GM12865 (cell line): ENCODE measurements around the gene ZNF793.

Experiments
- DNase-seq: peaks from one replicate; pipeline ENCODE4 v3.0.0; 2010; ENCODE audit warnings: low read depth
- H3K4me3 ChIP-seq: 2 replicates; pipeline ENCODE4 v1.5.1; 2011; ENCODE audit warnings: mild to moderate bottlenecking, low read depth, low read length, control low read depth
- TF ChIP-seq, protein P1 (sequence below): IDR thresholded peaks from 2 replicates; pipeline ENCODE4 v1.5.1; 2011; ENCODE audit warnings: low read length, control low read depth, low read depth, inconsistent platforms; ENCODE audit not compliant: insufficient read depth; ENCODE audit errors: missing control alignments

ZNF793 gene

DNA sequence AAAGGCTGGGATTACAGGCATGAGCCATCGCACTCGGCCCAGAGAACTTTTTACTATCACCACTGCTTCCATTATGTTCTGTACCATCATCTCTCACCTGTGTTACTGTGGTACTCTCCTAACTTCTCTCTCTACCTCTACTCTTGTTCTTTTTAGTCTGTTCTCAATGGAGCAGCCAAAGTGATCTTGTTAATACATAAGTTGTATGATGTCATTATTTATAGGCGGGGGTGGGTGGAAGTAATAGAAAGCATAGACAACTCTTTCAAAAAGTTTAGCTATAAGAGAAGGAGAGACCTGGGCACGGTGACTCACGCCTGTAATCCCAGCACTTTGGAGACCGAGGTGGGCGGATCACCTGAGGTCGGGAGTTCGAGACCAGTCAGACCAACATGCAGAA is 34.6 kb upstream of the ZNF793 start:
- no peak overlapping the region for H3K4me3 ChIP-seq
- DNase-seq: no peak
- TF ChIP-seq, protein P1, sequence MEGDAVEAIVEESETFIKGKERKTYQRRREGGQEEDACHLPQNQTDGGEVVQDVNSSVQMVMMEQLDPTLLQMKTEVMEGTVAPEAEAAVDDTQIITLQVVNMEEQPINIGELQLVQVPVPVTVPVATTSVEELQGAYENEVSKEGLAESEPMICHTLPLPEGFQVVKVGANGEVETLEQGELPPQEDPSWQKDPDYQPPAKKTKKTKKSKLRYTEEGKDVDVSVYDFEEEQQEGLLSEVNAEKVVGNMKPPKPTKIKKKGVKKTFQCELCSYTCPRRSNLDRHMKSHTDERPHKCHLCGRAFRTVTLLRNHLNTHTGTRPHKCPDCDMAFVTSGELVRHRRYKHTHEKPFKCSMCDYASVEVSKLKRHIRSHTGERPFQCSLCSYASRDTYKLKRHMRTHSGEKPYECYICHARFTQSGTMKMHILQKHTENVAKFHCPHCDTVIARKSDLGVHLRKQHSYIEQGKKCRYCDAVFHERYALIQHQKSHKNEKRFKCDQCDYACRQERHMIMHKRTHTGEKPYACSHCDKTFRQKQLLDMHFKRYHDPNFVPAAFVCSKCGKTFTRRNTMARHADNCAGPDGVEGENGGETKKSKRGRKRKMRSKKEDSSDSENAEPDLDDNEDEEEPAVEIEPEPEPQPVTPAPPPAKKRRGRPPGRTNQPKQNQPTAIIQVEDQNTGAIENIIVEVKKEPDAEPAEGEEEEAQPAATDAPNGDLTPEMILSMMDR: no peak

DNA sequence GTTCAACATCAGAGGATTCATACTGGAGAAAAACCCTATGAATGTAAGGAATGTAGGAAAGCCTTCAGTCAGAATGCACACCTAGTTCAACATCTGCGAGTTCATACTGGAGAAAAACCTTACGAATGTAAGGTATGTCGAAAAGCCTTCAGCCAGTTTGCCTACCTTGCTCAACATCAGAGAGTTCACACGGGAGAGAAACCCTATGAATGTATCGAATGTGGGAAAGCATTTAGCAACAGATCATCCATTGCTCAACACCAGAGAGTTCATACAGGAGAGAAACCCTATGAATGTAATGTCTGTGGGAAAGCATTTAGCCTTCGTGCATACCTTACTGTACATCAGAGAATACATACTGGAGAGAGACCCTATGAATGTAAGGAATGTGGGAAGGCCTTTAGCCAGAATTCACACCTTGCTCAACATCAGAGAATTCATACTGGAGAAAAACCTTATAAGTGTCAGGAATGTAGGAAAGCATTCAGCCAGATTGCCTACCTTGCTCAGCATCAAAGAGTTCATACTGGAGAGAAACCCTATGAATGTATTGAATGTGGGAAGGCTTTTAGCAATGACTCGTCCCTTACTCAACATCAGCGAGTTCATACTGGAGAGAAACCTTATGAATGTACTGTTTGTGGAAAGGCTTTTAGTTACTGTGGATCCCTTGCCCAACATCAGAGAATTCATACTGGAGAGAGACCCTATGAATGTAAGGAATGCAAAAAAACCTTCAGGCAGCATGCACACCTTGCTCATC is 22.2 kb upstream of the ZNF793 start:
- TF ChIP-seq, protein P1: no peak
- DNase-seq: no peak
- H3K4me3 ChIP-seq: no peak overlapping the region

DNA sequence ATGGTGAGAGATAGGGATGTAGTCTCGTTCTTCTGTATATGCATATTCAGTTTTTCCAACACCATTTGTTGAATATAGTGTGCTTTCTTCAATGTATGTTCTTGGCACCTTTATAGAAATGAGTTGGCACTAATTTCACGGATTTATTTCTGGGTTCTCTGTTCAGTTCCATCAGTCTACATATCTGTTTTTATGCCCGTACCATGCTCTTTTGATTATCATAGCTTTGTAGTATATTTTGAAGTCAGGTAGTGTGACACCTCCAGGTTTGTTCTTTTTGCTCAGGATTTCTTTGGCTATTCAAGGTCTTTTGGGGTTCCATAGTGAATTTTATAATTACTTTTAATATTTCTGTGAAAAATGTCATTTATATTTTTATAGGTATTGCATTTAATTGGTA is 14.5 kb upstream of the ZNF793 start:
- no peak for DNase-seq
- H3K4me3 ChIP-seq: no peak overlapping the region
- TF ChIP-seq, protein P1: no peak

DNA sequence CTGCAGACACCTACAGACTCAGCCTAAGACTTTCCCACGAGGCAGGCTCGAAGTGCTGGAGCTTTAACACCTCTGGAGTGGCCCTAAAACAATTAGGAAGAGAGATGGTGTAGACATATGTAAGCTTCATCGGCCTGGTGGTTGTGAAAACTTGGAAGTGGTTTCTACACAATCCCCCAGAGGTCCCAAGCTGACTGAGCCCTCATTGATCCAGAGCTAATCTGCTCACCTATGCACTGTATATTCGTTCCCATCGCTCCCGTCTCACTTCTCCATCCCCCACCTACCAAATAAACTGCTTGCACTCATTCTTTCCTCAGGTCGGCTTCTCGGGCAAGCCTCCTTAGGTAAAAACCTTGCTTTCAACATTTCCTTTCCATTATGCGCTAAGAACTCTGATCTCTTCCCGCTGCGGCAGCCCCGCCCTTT is 767 bp upstream of the ZNF793 start:
- peak overlapping the region; percentile 66 for H3K4me3 ChIP-seq
- TF ChIP-seq, protein P1: no peak
- no peak for DNase-seq

DNA sequence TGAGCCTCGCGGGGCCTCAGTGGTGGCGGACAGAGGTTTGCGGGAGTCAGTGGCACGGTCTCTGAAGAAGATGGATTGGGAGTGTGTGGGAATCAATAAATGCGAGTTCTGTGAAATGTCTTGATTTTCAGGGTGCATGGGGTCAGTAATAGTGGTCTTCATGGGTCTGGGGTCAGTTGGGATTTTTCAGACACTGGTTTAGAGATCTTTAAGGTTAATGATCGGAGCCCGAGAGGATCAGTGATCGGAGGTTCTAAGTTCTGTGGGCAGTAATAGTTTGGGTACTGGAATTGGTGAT is 377 bp downstream of the ZNF793 start:
- H3K4me3 ChIP-seq: peak overlapping the region; percentile 66
- TF ChIP-seq, protein P1: no peak
- no peak for DNase-seq

DNA sequence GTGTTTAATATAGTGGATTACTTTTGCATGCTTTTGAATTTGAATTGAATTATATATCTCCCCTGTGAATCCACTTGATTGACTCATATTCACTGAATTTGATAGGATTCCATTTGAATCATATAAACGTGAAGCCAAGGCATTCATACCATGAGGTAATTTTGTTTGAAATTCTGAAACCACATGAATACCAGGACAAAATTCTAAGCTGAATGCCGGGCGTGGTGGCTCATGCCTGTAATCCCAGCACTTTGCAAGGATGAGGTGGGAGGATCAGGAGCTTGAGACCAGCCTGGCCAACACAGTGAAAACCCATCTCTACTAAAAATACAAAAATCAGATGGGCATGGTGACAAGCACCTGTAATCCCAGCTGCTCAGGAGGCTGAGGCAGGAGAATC is 4.4 kb downstream of the ZNF793 start:
- no peak overlapping the region for H3K4me3 ChIP-seq
- no peak for DNase-seq
- TF ChIP-seq, protein P1: no peak

DNA sequence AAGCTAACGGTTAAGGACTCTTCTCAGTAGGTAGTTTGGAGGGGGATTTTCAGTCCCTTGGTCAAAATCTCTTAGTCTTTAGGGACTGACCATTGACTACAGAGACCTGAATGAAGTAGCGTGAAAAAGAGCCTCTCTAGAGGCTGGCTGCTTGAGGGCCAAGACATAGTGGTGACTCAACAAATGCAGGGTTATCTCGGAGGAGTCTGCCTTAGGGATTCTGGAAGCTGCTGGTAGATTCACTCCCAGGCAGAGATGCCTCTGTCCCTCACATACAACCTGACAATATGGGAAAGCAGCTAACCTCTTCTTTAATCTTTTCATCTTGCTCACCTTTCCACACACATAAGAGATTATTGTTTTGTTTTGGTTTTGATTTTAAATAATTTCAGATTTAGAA is 5.1 kb downstream of the ZNF793 start:
- TF ChIP-seq, protein P1: no peak
- no peak overlapping the region for H3K4me3 ChIP-seq

More for the DNA sequence above, 5.1 kb downstream of the ZNF793 start:
- no peak for DNase-seq
